Caco-2 (cell line): Measurements from ENCODE around the gene CHST12. TPM values are rescaled to one million over a fixed set of nuclear protein-coding genes. Genes with fewer than 3 reads are reported as not detected.
"Not testable (repeated sequence)": the region's sequence is repeated elsewhere in the genome, so short reads cannot be mapped to it uniquely, and the experiment has no call there.

Experiments used
- BruUV-seq: library from RNA; stranded (reverse); fragments of 400-500 nt; replicated peaks from 2 replicates; lab custom pipeline; 2021; lab: Mats Ljungman, UMichigan
- CTCF ChIA-PET: fragments of 300-600 bp; sonication (Branson Sonifier 250); formaldehyde crosslinking; loops from one replicate; lab custom pipeline; 2022; ENCODE audit warnings: antibody characterized with exemption; lab: Charles Lee
- POLR2A ChIA-PET: fragments of 300-600 bp; sonication (Branson Sonifier 250); formaldehyde crosslinking; loops from one replicate; lab custom pipeline; 2022; ENCODE audit warnings: antibody characterized with exemption; lab: Charles Lee
- DNase-seq, 2 experiments: peaks; one replicate each; pipeline versions ENCODE4 v3.0.0 to v3.0.0-alpha.2; 2020 to 2022
- H3K27me3 ChIP-seq: replicated peaks from 2 replicates; pipeline ENCODE4 v1.6.0; 2011; ENCODE audit warnings: low read length; ENCODE audit not compliant: control insufficient read depth, insufficient read depth
- H3K36me3 ChIP-seq: 2 replicates; pipeline ENCODE4 v1.5.1; 2011; ENCODE audit warnings: low read length; ENCODE audit not compliant: control insufficient read depth, insufficient read depth
- H3K4me1 ChIP-seq: fragments of 250-450 bp; sonication (Bioruptor Pico); 2 replicates; pipeline ENCODE4 v1.5.1; 2020; ENCODE audit warnings: mild to moderate bottlenecking
- H3K4me3 ChIP-seq: 2 replicates; pipeline ENCODE4 v1.5.1; 2011; ENCODE audit warnings: low read depth, mild to moderate bottlenecking, control low read depth, low read length
- H3K9me3 ChIP-seq: fragments of 250-450 bp; sonication (Bioruptor Pico); 2 replicates; pipeline ENCODE4 v1.5.1; 2020; ENCODE audit warnings: mild to moderate bottlenecking, moderate library complexity
- H3K27ac Mint-ChIP-seq: one replicate; pipeline ENCODE4 v1.8.0; 2022; ENCODE audit warnings: mixed read lengths; ENCODE audit not compliant: unreplicated experiment
- H3K27me3 Mint-ChIP-seq: one replicate; pipeline ENCODE4 v1.8.0; 2022; ENCODE audit warnings: mixed read lengths; ENCODE audit not compliant: insufficient read depth, unreplicated experiment
- H3K36me3 Mint-ChIP-seq: one replicate; pipeline ENCODE4 v1.8.0; 2022; ENCODE audit warnings: mild to moderate bottlenecking, mixed read lengths; ENCODE audit not compliant: insufficient read depth, unreplicated experiment
- H3K4me1 Mint-ChIP-seq: one replicate; pipeline ENCODE4 v1.8.0; 2022; ENCODE audit warnings: low read depth, mixed read lengths; ENCODE audit not compliant: unreplicated experiment
- H3K4me3 Mint-ChIP-seq: one replicate; pipeline ENCODE4 v1.8.0; 2022; ENCODE audit warnings: mild to moderate bottlenecking, moderate library complexity, mixed read lengths; ENCODE audit not compliant: unreplicated experiment
- H3K9me3 Mint-ChIP-seq: one replicate; pipeline ENCODE4 v1.8.0; 2022; ENCODE audit warnings: mixed read lengths; ENCODE audit not compliant: unreplicated experiment
- CTCF ChIP-seq, 2 experiments: fragments of 200-600 bp in 1 of 2; IDR thresholded peaks; 1 replicate in 1 of 2; 2 replicates in 1 of 2; pipeline versions ENCODE4 v1.5.1 to v1.8.0; 2011 to 2022; ENCODE audit warnings: antibody characterized with exemption in 1 of 2, control low read depth in 1 of 2, inconsistent platforms in 1 of 2, low read depth in 1 of 2, low read length in 1 of 2, mild to moderate bottlenecking in 1 of 2, moderate library complexity in 1 of 2; ENCODE audit not compliant: insufficient read depth in 1 of 2, severe bottlenecking in 1 of 2, unreplicated experiment in 1 of 2
- intact Hi-C: fragments of 100-400 bp; cut with micrococcal nuclease; formaldehyde crosslinking; loops from one replicate; pipeline ENCODE4 v1.10.0; 2022; ENCODE audit not compliant: unreplicated experiment
- total RNA-seq: library from RNA; stranded (reverse); gene quantifications from 2 replicates; pipeline ENCODE4 v1.2.3, GENCODE V29; 2022

CHST12 gene
- total RNA-seq, 1 experiment from 2014 or later, result 28.0 TPM

DNA sequence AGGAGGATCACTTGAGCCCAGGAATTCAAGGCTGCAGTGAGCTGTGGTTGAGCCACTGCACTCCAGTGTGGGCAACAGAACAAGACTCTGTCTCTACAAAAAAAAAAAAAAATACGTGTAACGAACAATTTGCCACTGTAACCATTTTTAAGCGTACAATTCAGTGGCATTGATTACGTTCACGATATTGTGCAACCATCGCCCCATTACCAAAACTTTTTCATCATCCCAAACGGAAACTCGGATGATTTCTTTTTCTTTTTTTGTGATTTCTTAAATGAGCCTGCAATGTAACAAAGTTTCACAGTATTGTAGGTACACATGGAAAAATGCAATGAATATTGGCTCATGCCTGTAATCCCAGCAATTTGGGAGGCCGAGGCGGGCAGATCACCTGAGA lies 63.3 kb downstream of the CHST12 start:
- Mint-ChIP-seq H3K9me3 (no peaks in the 10 kb centered on the region), H3K4me1 (peaks cover 12% of the 10 kb centered on the region), H3K36me3 (no peaks in the 10 kb centered on the region), H3K4me3 (no peak overlapping the region), H3K27ac (no peak overlapping the region), H3K27me3 (peaks cover 2% of the 10 kb centered on the region)
- no TSS peak for BruUV-seq
- no peak for DNase-seq
- Histone ChIP-seq H3K4me1 (no peaks in the 10 kb centered on the region; the same call in 1 of the 2 replicates), H3K4me3 (no peak overlapping the region), H3K27me3 (no peaks in the 10 kb centered on the region), H3K36me3 (no peaks in the 10 kb centered on the region), H3K9me3 (no peaks in the 10 kb centered on the region)
- ChIA-PET POLR2A (no interaction called here), CTCF (no interaction called here)
- TF ChIP-seq CTCF (IDR thresholded peaks at IDR 0.05; ENCODE audit: insufficient read depth in 1 of 2, low read depth in 1 of 2, low read length in 1 of 2, severe bottlenecking in 1 of 2, unreplicated experiment in 1 of 2), result no peak
- intact Hi-C loops, result no loop called here

DNA sequence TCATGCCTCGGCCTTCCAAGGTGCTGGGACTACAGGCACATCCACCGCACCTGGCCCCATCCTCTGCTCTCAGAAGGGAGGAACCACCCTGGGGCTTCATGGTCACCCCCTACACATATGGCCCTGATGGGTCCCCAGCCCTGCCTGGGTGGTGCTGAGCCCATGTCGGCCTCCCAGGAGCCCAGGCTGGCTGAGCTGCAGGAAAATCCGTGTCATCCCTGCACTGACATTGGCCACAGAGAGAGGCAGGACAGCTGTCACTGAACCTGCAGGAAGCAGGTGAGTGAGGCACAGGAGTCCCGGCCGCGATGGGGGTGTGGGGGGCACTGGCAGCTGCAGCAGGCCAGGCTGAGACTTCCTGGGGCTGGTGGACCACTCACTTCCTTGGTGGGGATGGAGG lies 64.8 kb downstream of the CHST12 start:
- Mint-ChIP-seq H3K4me1 (peaks cover 12% of the 10 kb centered on the region), H3K27me3 (no peaks in the 10 kb centered on the region), H3K9me3 (no peaks in the 10 kb centered on the region), H3K27ac (no peak overlapping the region), H3K36me3 (no peaks in the 10 kb centered on the region), H3K4me3 (no peak overlapping the region)
- no peaks in the 10 kb centered on the region for H3K36me3 ChIP-seq
- no peaks in the 10 kb centered on the region; the same call in 1 of the 2 replicates for H3K4me1 ChIP-seq
- no peak overlapping the region for H3K4me3 ChIP-seq
- ChIA-PET CTCF (interaction anchor here (0.5 to 3.4 kb wide), 23 partner anchors 10 to 399 kb away, joined by 3 to 75 read pairs (median 4); partner anchors contain the start of genes CHST12 and EIF3B), POLR2A (interaction anchor here (1.0 to 1.2 kb wide), 3 partner anchors 16 to 112 kb away, joined by 3 to 7 read pairs (median 3); no protein-coding TSS in a partner anchor)
- BruUV-seq, result no TSS peak
- no peak for TF ChIP-seq CTCF (IDR thresholded peaks at IDR 0.05; ENCODE audit: insufficient read depth in 1 of 2, low read depth in 1 of 2, low read length in 1 of 2, severe bottlenecking in 1 of 2, unreplicated experiment in 1 of 2)
- no peaks in the 10 kb centered on the region for H3K27me3 ChIP-seq
- intact Hi-C loops, result no loop called here
- no peaks in the 10 kb centered on the region for H3K9me3 ChIP-seq
- no peak for DNase-seq

GRCh38 chr7:2469460-2470203 lies 66.2 kb downstream of the CHST12 start:
- not testable (repeated sequence) for H3K4me1 ChIP-seq, H3K36me3 Mint-ChIP-seq, H3K9me3 ChIP-seq, H3K4me3 Mint-ChIP-seq, H3K27me3 ChIP-seq, H3K4me3 ChIP-seq, H3K36me3 ChIP-seq, H3K27me3 Mint-ChIP-seq, H3K9me3 Mint-ChIP-seq, DNase-seq, BruUV-seq, H3K27ac Mint-ChIP-seq
- CTCF ChIA-PET, result interaction anchor here (0.9 to 3.4 kb wide), 15 partner anchors 10 to 401 kb away, joined by 3 to 75 read pairs (median 4); partner anchors contain the start of gene CHST12
- intact Hi-C loops, result loop anchor here (1.0 kb wide), 1 partner anchor 18 kb away; no protein-coding TSS in a partner anchor
- H3K4me1 Mint-ChIP-seq, result peaks cover 12% of the 10 kb centered on the region
- POLR2A ChIA-PET, result interaction anchor here (1.0 to 1.2 kb wide), 3 partner anchors 18 to 114 kb away, joined by 3 to 7 read pairs (median 3); no protein-coding TSS in a partner anchor
